Panc1 (cell line): Measurements from ENCODE around the gene COG8. TPM values are rescaled to one million over a fixed set of nuclear protein-coding genes. Genes with fewer than 3 reads are reported as not detected.

Experiments used
- ATAC-seq: fragments of 200-7000 bp; cut with Tn5 transposase; 2 replicates; pipeline ENCODE4 v1.9.1; 2020; ENCODE audit warnings: mild to moderate bottlenecking, moderate library complexity
- BruUV-seq: library from RNA; stranded (reverse); fragments of 400-500 nt; replicated peaks from 2 replicates; lab custom pipeline; 2021; lab: Mats Ljungman, UMichigan
- CTCF ChIA-PET: fragments of 300-600 bp; sonication (Branson Sonifier 250); formaldehyde crosslinking; loops from one replicate; lab custom pipeline; 2022; ENCODE audit warnings: antibody characterized with exemption; lab: Charles Lee
- POLR2A ChIA-PET: fragments of 300-600 bp; sonication (Branson Sonifier 250); formaldehyde crosslinking; loops from one replicate; lab custom pipeline; 2022; ENCODE audit warnings: antibody characterized with exemption; lab: Charles Lee
- DNase-seq: peaks from one replicate; pipeline ENCODE4 v3.0.0-alpha.2; 2010; ENCODE audit warnings: low read depth, low spot score
- H3K27ac ChIP-seq: 2 replicates; pipeline ENCODE4 v1.5.1; 2011; ENCODE audit warnings: mild to moderate bottlenecking, low read length, inconsistent platforms
- H3K27me3 ChIP-seq: fragments of 200-500 bp; sonication (Bioruptor generic); 2 replicates; pipeline ENCODE4 v1.6.0; 2014; ENCODE audit warnings: low read length, inconsistent platforms; ENCODE audit not compliant: control insufficient read depth, insufficient read depth
- H3K36me3 ChIP-seq: fragments of 200-500 bp; sonication (Bioruptor generic); 2 replicates; pipeline ENCODE4 v1.5.1; 2014; ENCODE audit warnings: inconsistent platforms, mild to moderate bottlenecking, low read length, moderate library complexity; ENCODE audit not compliant: control insufficient read depth, insufficient read depth
- H3K4me1 ChIP-seq: 2 replicates; pipeline ENCODE4 v1.5.1; 2011; ENCODE audit warnings: inconsistent platforms, mild to moderate bottlenecking, low read length, moderate library complexity; ENCODE audit not compliant: control insufficient read depth, insufficient read depth
- H3K4me3 ChIP-seq, 2 experiments: 2 replicates each; pipeline ENCODE4 v1.5.1; 2011 to 2012; ENCODE audit warnings: low read depth in 2 of 2, low read length in 2 of 2, mild to moderate bottlenecking in 2 of 2, inconsistent platforms in 1 of 2, moderate library complexity in 1 of 2
- H3K9me3 ChIP-seq: fragments of 200-500 bp; sonication (Bioruptor generic); 2 replicates; pipeline ENCODE4 v1.5.1; 2014; ENCODE audit warnings: low read depth, mild to moderate bottlenecking, inconsistent platforms, low read length, moderate library complexity; ENCODE audit not compliant: control insufficient read depth, insufficient read depth
- POLR2AphosphoS5 ChIP-seq: IDR thresholded peaks from 2 replicates; pipeline ENCODE4 v1.6.1; 2012; ENCODE audit warnings: mild to moderate bottlenecking, low read depth, low read length, moderate library complexity
- REST ChIP-seq, 2 experiments: IDR thresholded peaks; 2 replicates each; pipeline ENCODE4 v1.6.1; 2011 to 2012; ENCODE audit warnings: low read depth in 2 of 2, control low read depth in 1 of 2, low read length in 1 of 2, mild to moderate bottlenecking in 1 of 2, moderate library complexity in 1 of 2; ENCODE audit not compliant: insufficient read depth in 1 of 2
- SIN3A ChIP-seq: IDR thresholded peaks from 2 replicates; pipeline ENCODE4 v1.6.1; 2012; ENCODE audit warnings: low read depth, mild to moderate bottlenecking, low read length, moderate library complexity, borderline replicate concordance; ENCODE audit not compliant: insufficient read depth
- TCF7L2 ChIP-seq: IDR thresholded peaks from 2 replicates; pipeline ENCODE4 v1.6.1; 2011; ENCODE audit warnings: mild to moderate bottlenecking, low read depth, low read length, inconsistent platforms
- in situ Hi-C: cut with HindIII; loops from 2 replicates; pipeline ENCODE4 v1.10.0; 2016; ENCODE audit warnings: low sequenced_read_pairs, low pct_unique_long_range_greater_than_20kb
- intact Hi-C: fragments of 100-400 bp; cut with micrococcal nuclease; formaldehyde crosslinking; loops from one replicate; pipeline ENCODE4 v1.10.0; 2022; ENCODE audit not compliant: unreplicated experiment
- total RNA-seq: library from RNA; stranded (reverse); gene quantifications from one replicate; pipeline ENCODE4 v1.2.1, GENCODE V29; 2021; ENCODE audit not compliant: unreplicated experiment
- TF ChIP-seq, protein P1 (sequence below): fragments of 450-650 bp; IDR thresholded peaks from 2 replicates; pipeline ENCODE4 v1.5.1; 2017; ENCODE audit warnings: mild to moderate bottlenecking

COG8 gene
- total RNA-seq, 1 experiment from 2014 or later: 30.5 TPM

DNA sequence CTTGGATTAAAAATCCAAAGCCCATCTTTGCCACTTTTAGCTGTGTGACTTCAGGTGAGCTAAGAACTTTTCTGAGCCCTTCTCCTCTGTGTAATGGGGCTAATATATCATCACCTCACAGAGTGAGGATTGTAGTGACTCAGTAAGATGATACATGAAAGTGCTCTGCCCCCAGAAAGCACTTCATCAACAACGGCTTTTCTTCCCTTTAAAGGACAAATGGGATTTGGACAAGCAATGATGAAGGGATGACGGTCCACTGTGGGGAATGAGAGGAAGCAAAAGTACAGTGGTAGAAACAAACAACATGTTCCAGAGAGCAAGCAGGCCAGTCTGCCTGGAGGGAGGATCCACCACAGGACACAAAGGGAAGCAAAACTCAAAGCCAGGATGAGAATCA, 26.5 kb upstream of the COG8 start:
- ATAC-seq (no peak), DNase-seq (no peak)
- BruUV-seq: no TSS peak
- in situ Hi-C loops: no loop called here
- ChIA-PET CTCF (no interaction called here), POLR2A (no interaction called here)
- Histone ChIP-seq H3K27ac (no peak overlapping the region), H3K4me3 (no peak overlapping the region), H3K4me1 (no peaks in the 10 kb centered on the region), H3K9me3 (no peaks in the 10 kb centered on the region), H3K36me3 (peaks cover 7% of the 10 kb centered on the region), H3K27me3 (no peaks in the 10 kb centered on the region)
- TF ChIP-seq POLR2AphosphoS5: no peak
- no peak for TF ChIP-seq REST (IDR thresholded peaks at IDR 0.05; ENCODE audit: insufficient read depth in 1 of 2, low read depth in 2 of 2, low read length in 1 of 2)
- no peak for TF ChIP-seq TCF7L2
- TF ChIP-seq, protein P1, sequence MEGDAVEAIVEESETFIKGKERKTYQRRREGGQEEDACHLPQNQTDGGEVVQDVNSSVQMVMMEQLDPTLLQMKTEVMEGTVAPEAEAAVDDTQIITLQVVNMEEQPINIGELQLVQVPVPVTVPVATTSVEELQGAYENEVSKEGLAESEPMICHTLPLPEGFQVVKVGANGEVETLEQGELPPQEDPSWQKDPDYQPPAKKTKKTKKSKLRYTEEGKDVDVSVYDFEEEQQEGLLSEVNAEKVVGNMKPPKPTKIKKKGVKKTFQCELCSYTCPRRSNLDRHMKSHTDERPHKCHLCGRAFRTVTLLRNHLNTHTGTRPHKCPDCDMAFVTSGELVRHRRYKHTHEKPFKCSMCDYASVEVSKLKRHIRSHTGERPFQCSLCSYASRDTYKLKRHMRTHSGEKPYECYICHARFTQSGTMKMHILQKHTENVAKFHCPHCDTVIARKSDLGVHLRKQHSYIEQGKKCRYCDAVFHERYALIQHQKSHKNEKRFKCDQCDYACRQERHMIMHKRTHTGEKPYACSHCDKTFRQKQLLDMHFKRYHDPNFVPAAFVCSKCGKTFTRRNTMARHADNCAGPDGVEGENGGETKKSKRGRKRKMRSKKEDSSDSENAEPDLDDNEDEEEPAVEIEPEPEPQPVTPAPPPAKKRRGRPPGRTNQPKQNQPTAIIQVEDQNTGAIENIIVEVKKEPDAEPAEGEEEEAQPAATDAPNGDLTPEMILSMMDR: no peak
- TF ChIP-seq SIN3A: no peak
- intact Hi-C loops: no loop called here

GRCh38 chr16:69364088-69364487, 24.7 kb upstream of the COG8 start:
- Histone ChIP-seq H3K9me3 (no peaks in the 10 kb centered on the region), H3K4me3 (no peak overlapping the region), H3K4me1 (no peaks in the 10 kb centered on the region), H3K27ac (no peak overlapping the region), H3K27me3 (no peaks in the 10 kb centered on the region), H3K36me3 (no peaks in the 10 kb centered on the region; the same call in 1 of the 2 replicates)
- POLR2A ChIA-PET: no interaction called here
- BruUV-seq: no TSS peak
- no peak for ATAC-seq
- in situ Hi-C loops (no loop called here), intact Hi-C loops (no loop called here)
- TF ChIP-seq, protein P1: no peak
- TF ChIP-seq REST (IDR thresholded peaks at IDR 0.05; ENCODE audit: insufficient read depth in 1 of 2, low read depth in 2 of 2, low read length in 1 of 2) (no peak), SIN3A (no peak), POLR2AphosphoS5 (no peak), TCF7L2 (no peak)
- CTCF ChIA-PET: no interaction called here
- no peak for DNase-seq
